Activated CD8-positive, alpha-beta memory T cell treated with anti-CD3 and anti-CD28 coated beads for 1 hour (primary cell): ENCODE results near the gene ATP11A.

Source experiments
- DNase-seq, 2 donors: peaks; one replicate each; pipeline ENCODE4 v3.0.0-alpha.2; 2020; ENCODE audit warnings: low read depth in 1 of 2; ENCODE audit errors: extremely low read depth in 1 of 2

The ATP11A gene

DNA sequence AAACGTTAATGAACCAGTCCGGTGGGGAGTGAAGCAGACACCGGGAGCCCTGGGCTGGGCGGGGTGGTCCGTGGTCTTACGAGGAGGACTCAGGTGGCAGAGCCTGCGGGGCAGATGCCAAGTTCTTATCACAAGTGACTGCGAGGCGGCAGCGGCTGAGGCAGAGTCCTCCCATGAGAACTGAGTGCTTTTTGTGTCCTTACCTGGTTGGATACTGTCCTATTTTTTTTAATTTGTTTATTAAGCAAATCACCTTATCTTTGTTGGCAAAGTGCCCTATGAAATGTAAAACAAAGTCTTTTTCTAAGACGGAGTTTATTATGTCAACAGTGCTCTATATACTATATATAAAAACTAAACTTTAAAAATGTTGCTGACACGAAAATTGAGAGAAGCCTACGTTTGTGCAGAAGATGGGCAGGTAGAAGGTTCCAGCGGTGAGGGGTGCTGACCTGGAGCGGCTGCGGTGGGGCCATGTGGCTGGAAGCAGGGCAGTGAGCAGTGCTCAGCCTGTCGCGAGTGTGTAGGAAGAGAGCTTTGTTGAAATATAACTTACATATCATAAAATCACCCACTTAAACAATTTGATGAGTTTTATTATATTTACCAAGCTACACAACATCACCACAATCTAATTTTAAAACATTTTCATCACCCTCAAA, 82.2 kb downstream of the ATP11A start:
- DNase-seq, result no peak

GRCh38 chr13:112772539-112772909, 82.7 kb downstream of the ATP11A start:
- no peak for DNase-seq

GRCh38 chr13:112772929-112773328, 83.1 kb downstream of the ATP11A start:
- no peak for DNase-seq

DNA sequence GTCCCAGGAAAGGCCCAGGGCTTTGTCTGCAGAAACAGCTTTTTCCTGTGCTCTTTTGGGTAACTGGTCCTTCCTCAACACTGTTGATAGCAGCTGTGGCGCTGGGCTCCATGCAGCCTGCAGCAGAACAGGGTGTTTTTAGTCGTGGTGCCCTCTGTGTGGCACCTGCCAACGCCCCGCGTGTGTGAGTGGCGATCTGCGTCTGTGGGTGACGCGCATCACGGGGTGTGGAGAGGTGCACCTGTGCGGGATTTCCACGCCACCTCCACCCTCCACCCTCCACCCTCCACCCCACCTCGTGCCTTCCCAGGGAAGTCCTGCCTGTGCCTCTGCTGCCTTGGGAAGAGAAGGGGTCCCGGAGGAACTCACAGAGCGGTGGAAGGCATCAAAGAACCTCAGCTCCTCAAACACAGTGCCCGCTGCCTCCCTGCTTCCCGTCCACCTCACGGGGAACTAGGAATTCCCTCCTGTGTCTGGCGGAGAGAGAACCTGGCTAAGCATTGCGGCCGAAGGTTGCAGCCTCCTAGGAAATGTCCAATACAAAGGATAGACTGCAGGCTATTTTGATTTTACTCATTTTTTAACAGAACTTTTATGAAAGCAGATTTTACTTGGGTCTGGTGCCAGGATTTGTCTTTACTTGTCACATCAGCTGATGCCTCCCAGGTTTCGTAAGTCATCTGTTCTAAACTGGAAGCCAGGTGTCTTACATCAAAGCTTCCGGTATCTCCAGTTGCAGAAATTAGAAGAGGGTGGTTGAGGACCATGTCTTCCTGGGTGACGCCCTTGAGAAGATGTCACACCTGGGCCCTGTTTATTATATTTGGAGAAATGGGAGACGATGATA, 84.0 kb downstream of the ATP11A start:
- no peak for DNase-seq

DNA sequence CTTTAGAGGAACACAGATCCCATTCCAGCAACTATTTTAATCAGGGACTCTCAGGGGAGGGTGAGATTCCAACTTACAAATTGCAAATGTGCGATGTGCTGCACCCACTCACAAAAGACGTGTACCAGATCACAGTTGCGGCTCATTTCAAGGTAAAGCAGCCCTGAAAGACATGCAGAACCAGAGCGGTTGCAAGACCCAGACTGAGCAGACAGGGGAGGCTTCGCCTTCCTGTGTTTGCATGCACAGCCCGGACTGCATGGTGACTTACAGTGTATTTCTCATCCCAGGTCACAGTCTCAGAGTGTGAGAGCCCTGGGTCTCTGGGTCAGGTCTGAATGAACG, 84.6 kb downstream of the ATP11A start:
- no peak for DNase-seq

- no peak for DNase-seq
Measured at GRCh38 chr13:112774829-112775565, 85.2 kb downstream of the ATP11A start.

- no peak for DNase-seq
Measured at GRCh38 chr13:112775791-112776279, 86.0 kb downstream of the ATP11A start.

DNA sequence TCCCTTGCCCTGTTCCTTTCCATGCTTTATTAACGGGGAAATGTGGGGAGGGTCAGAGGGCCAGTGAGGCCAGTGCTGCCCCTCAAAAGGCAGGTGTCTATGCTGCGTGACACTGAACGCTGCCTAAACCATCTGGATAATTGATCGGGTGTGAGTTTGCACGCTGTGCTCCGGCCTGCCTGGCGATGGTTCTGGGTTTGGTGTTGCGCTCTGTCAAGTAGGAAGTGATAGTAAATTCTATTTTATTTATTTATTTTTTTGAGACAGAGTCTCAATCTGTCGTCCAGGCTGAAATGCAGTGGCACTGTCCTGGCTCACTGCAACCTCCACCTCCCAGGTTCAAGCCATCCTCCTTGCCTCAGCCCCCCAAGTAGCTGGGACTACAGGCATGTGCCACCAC, 86.5 kb downstream of the ATP11A start:
- no peak for DNase-seq

- DNase-seq, result no peak
Measured at GRCh38 chr13:112776971-112777370, 87.1 kb downstream of the ATP11A start.

- no peak for DNase-seq
Measured at GRCh38 chr13:112777637-112778406, 88.0 kb downstream of the ATP11A start.

DNA sequence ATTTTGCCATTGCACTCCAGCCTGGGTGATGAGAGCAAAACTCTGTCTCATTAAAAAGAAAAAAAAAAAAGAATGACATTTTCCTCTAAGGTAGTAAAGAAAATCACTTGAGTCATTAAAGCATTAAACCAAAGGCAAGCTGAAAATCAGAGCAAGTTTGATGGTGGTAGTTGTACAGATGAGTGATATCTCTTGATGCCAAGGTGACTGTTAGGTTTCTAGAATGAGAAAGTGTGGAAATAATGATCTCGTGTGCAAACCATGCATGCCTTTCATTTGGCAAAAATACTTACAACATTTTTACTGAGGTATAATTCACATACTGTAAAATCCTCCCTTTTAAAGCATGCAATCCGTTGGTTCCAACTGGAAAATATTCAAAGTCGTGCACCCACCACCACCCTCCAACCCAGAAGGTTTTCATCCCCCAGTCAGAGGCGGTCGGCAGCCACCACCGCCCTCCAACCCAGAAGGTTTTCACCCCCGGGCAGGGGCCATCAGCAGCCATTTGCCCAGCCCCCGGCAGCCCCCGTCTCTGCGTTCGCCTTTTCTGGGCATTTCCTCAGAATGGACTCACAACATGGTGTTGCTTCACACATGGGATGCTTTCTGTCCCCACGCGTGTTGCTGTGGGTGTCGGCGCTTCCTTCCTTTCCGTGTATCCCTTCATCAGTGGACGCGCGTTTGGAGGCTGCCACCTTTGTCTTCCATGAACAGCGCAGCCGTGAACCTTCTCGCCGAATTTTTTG, 90.2 kb downstream of the ATP11A start:
- no peak for DNase-seq

DNA sequence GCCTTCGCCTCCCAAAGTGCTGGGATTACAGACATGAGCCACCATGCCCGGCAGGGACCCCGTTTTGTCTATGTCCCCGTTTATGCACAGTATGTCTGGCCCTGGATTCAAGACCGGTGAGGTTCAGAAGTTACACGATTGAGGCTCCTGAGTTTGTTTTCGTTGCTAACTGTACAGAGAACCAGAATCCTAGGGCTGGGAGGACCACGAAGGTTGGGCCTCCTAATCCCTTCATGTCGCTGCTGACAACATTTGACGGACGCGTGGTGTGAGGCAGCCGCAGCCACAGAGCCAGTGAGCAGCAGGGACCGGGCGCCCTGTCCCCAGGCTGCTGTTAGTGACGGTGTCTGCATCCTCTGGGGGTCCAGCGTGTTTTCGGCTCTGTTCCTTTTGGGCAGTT, 91.4 kb downstream of the ATP11A start:
- DNase-seq, result no peak

- no peak for DNase-seq
Measured at GRCh38 chr13:112781881-112782361, 92.1 kb downstream of the ATP11A start.

- DNase-seq, result no peak
Measured at GRCh38 chr13:112782429-112783010, 92.7 kb downstream of the ATP11A start.

DNA sequence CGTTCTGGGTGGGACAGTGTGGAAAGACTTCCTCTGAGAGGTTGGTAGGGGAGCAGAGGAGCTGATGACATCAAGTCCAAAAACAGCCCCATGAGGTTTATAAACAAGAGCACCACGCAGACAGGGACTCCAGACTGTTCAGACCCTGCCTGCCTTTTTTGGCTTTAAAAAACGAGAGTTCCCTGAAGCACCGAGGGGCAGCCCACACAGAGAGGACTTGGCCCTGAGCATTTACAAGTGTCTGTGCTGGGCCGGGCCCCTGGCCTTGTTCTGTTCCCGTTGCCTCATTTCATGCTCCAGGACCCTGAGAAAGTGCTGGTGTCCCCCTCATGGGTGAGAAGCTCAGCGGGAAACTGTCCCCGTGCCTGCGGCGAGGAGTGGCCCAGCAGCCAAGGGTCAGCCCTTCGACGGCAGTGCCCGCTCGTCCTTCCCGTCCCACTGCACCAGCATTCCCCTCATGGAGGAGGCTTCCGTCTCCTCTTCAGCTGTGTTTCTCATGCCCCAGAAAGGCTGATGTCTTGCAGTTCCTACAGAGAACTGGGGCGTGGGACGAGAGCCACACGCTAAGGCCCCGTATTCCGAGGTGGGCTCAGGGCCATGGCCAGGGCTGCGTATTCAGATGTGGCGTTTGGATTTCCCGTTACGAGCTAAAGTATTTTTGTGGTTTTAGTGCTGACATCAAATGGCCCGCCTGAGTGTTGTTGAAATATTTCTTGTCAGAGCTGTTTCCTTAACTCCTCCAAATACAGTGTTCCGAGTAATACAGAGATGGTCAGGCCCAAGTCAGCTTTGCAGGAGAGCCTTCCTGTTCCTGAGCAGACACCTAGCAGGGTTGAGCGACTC, 93.5 kb downstream of the ATP11A start:
- no peak for DNase-seq

DNA sequence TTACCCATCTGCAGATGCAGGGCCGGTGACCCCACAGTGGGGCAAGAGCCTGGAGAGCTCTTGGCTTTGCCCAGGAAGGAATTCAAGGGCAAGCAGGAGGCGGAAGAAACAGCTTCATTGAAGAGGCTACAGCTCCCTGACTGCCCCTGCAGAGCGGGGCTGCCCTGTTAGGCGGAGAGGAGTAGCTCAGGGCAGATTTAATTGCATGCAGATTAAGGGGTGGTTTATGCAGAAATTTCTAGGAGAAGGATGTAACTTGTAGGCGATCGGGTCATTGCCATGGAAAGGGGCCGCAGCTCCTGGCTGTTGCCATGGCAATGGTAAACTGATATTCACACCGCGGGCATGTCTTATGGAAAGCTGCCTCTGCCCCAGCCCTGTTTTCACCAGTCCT, 94.1 kb downstream of the ATP11A start:
- no peak for DNase-seq

GRCh38 chr13:112784811-112785482, 95.1 kb downstream of the ATP11A start:
- no peak for DNase-seq

- no peak for DNase-seq
Measured at GRCh38 chr13:112785483-112785856, 95.6 kb downstream of the ATP11A start.
